ENCODE measurements around the gene CLP1.
A peak's percentile ranks its signal among the peaks of the same experiment; 100 is the strongest.
"Not testable (repeated sequence)": the region's sequence is repeated elsewhere in the genome, so short reads cannot be mapped to it uniquely, and the experiment has no call there.

The CLP1 gene

GRCh38 chr11:57641011-57641807 is 16.4 kb upstream of the CLP1 start:
- no peak for DNase-seq (ENCODE audit: low read depth)

GRCh38 chr11:57643802-57644201 is 13.8 kb upstream of the CLP1 start:
- DNase-seq (ENCODE audit: low read depth): no peak

GRCh38 chr11:57644748-57645688 is 12.5 kb upstream of the CLP1 start:
- peak; percentile 78 for DNase-seq (ENCODE audit: low read depth)

GRCh38 chr11:57645689-57646085 is 11.9 kb upstream of the CLP1 start:
- no peak for DNase-seq (ENCODE audit: low read depth)

- DNase-seq (ENCODE audit: low read depth): no peak
Measured at GRCh38 chr11:57646194-57646798, 11.3 kb upstream of the CLP1 start.

- DNase-seq (ENCODE audit: low read depth): no peak
Measured at GRCh38 chr11:57646799-57647303, 10.7 kb upstream of the CLP1 start.

GRCh38 chr11:57647372-57647771 is 10.2 kb upstream of the CLP1 start:
- no peak for DNase-seq (ENCODE audit: low read depth)

- DNase-seq (ENCODE audit: low read depth): no peak
Measured at GRCh38 chr11:57647960-57648800, 9.4 kb upstream of the CLP1 start.

GRCh38 chr11:57648801-57649735 is 8.5 kb upstream of the CLP1 start:
- DNase-seq (ENCODE audit: low read depth): no peak

GRCh38 chr11:57649826-57650738 is 7.5 kb upstream of the CLP1 start, which contains the start of gene YPEL4:
Gene YPEL4, minus strand, starts transcription at chr11:57649912. Its CDS starts 2,805 bp downstream, at chr11:57647107.
- no peak for DNase-seq (ENCODE audit: low read depth)

GRCh38 chr11:57650739-57651090 is 6.8 kb upstream of the CLP1 start:
- no peak for DNase-seq (ENCODE audit: low read depth)

GRCh38 chr11:57651408-57651807 is 6.2 kb upstream of the CLP1 start:
- DNase-seq (ENCODE audit: low read depth): no peak

- DNase-seq (ENCODE audit: low read depth): not testable (repeated sequence)
Measured at GRCh38 chr11:57652230-57652629, 5.3 kb upstream of the CLP1 start.

- no peak for DNase-seq (ENCODE audit: low read depth)
Measured at GRCh38 chr11:57652662-57653061, 4.9 kb upstream of the CLP1 start.

- DNase-seq (ENCODE audit: low read depth): no peak
Measured at GRCh38 chr11:57653163-57653562, 4.4 kb upstream of the CLP1 start.

- no peak for DNase-seq (ENCODE audit: low read depth)
Measured at GRCh38 chr11:57656885-57657193, 723 bp upstream of the CLP1 start.

GRCh38 chr11:57658023-57658361 is 430 bp downstream of the CLP1 start:
- no peak for DNase-seq (ENCODE audit: low read depth)

GRCh38 chr11:57659669-57660068 is 2.1 kb downstream of the CLP1 start:
- no peak for DNase-seq (ENCODE audit: low read depth)

GRCh38 chr11:57662893-57663292 is 5.3 kb downstream of the CLP1 start:
- no peak for DNase-seq (ENCODE audit: low read depth)

- no peak for DNase-seq (ENCODE audit: low read depth)
Measured at GRCh38 chr11:57663975-57664374, 6.4 kb downstream of the CLP1 start.
